A549 treated with Hydrocortisone at 1 μM for 4 hours (cell line): ENCODE results near the gene OXLD1. TPM values are rescaled to one million over a fixed set of nuclear protein-coding genes. Genes with fewer than 3 reads are reported as not detected.

ENCODE experiments used
- total RNA-seq: library from RNA; stranded (reverse); fragments of 200-300 nt; extraction: Qiagen RNA extraction; gene quantifications from 5 replicates; pipeline ENCODE4 v1.2.3, GENCODE V29; 2022

Gene OXLD1
- total RNA-seq = 35.7 to 66.2 TPM (median 58.0 TPM) in 5 replicates

DNA sequence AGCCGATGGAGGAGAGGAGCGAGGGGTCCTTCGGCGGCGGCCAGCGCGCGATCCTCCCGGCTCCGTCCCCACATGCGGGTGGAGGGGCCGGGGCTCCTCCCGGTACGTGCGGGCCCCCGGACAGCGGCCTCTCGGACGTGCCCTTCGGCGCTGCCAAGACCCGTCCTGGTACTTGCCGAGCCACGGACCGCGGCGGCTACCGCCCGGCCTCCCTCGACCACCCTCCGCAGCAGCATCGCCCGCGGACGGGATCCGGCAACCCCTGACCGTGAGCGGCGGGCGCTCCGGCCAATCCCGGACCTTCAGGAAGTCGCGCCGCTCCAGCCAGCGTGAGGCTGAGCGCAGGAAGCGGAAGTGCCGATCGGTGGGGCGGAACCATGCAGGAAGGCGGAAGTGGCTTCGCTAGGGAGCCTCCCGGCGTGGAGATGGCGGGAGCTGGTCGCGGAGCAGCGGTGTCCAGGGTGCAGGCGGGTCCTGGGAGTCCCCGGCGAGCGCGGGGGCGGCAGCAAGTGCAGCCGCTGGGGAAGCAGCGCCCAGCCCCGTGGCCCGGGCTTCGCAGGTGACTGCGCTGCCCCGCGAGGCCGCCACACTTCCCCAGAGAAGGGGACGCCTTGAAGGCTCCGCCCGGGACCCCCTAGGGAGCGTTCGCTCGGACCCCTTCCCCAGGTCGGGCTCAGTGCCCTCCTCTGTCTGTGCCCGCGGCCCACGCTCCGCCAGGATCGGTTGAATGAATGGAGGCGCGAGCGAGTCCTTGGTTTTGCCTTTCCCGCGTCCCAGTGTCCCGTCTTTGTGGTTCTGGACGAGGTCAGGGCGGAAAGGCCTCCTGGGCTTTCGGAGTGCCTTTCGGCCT, at the start of gene OXLD1, which contains the start of gene CCDC137:
Gene OXLD1, minus strand, starts transcription at position 264 of the 850 bp plus-strand sequence. Its CDS starts 28 bp downstream, at position 236.
Gene CCDC137, plus strand, starts transcription at position 396 of the 850 bp plus-strand sequence. Its CDS starts 30 bp downstream, at position 426.

DNA sequence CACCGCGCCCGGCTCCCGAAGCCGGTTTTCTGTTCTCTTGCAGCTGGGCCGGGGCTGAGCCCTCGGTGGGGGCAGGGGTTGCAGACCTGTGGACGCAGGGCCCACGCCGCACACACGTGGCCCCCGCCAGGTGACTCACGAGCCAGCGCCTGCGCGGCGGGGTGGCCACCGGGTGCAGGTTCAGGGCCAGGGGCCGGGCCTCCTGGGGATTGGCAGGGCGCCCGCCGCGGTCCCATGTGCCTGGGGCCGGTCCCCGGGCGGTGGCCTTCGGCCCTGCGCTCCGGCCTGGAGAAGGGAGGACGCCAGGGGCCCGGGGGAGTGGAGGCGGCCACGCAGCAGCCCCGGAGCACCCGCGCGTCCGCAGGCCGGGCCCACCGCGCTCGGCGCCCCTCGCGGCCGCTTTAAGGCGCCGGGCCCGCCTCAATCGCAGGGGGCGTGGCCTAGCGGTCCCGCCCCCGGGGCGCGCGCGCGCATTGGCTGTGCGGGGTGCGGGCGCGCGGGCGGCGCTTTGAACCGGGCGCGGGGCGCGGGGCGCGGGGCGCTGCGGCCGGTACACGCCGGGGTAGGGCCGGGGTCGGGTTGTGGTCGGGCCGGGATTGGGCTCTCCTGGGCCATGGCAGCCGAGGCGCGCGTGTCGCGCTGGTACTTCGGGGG, 45.5 kb upstream of the OXLD1 start, which contains the start of gene SLC25A10:
Gene SLC25A10, plus strand, starts transcription at position 471 of the 654 bp plus-strand sequence. Its CDS starts 143 bp downstream, at position 614.

DNA sequence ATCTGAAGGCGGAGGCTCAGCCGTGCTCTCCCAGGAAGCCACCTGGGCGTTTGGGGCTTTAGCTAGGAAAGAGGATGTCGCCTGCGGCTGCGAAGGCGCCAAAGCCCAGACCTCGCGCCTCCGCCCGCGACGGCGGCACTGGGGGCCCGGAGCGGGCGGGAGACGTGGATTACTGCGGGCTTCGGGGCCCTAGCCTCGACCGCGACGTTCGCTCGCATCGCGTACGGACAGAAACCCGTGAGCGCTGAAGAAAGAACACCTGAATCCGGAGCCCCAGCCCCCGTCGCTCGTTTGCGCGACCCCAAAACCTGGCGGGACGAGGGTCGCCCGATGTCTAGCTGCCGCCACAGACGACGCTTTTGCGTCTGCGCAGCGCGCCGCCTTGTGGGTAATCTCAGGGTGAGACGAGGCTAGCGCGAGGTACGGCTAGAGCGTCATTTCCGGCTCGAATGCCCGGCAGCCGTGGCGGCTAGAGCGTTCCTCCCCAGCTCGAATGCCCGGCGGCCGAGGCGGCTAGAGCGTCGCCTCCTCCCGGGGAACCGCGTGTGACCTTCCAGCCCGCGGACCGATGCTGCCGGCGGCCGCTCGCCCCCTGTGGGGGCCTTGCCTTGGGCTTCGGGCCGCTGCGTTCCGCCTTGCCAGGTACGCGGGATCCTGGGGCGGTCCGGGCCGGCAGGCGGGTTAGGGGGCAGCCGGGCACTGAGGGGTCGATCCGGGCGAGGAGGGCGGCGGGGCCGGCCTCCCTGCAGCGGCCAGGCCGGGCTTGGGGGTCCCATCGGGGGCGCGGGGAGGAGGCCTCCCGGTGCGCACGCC, 36.7 kb upstream of the OXLD1 start, which contains the start of gene MRPL12:
Gene MRPL12, plus strand, starts transcription at position 434 of the 813 bp plus-strand sequence. Its CDS starts 135 bp downstream, at position 569.

DNA sequence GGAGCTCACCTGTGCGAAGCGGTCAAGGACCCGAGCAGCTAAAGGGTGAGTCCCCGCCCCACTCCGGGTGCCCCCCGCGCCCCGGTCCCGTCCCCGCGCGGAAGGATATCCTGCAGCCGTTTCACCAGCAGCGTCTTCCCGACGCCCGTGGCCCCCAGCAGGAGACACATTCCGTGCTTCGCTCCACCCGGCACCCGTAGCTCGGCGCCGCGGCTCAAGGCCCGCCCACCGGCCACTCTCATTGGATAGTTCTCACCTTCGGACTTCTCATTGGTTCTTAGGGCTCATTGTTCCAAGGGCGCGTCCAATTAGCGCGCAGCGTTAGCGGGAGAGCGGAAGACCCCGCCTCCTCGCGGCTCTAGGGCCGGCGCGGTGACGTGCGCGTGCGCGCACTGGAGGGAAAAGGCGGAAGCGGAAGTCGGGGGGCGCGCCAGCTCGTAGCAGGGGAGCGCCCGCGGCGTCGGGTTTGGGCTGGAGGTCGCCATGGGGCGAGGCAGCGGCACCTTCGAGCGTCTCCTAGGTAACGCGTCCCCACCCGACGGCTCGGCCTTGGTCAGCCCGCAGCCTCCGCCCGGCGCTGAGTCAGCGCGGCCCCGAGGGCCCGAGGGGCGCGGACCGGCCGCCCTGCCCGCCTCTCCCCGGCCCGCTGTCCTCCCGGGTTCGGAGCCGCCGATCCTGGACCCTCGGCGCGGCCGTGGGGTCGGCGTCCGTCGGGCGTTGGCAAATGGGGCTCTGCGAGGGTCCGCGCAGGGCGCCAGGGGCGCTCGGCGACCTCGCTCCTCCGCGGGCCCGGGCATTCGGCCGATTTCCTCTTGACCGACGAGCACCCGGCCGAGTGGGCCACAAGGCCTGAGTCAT, 17.4 kb upstream of the OXLD1 start, which contains the start of the genes ARL16 and HGS:
Gene ARL16, minus strand, starts transcription at position 214 of the 858 bp plus-strand sequence. Its CDS starts 44 bp downstream, at position 170.
Gene HGS, plus strand, starts transcription at position 428 of the 858 bp plus-strand sequence. Its CDS starts 56 bp downstream, at position 484.

DNA sequence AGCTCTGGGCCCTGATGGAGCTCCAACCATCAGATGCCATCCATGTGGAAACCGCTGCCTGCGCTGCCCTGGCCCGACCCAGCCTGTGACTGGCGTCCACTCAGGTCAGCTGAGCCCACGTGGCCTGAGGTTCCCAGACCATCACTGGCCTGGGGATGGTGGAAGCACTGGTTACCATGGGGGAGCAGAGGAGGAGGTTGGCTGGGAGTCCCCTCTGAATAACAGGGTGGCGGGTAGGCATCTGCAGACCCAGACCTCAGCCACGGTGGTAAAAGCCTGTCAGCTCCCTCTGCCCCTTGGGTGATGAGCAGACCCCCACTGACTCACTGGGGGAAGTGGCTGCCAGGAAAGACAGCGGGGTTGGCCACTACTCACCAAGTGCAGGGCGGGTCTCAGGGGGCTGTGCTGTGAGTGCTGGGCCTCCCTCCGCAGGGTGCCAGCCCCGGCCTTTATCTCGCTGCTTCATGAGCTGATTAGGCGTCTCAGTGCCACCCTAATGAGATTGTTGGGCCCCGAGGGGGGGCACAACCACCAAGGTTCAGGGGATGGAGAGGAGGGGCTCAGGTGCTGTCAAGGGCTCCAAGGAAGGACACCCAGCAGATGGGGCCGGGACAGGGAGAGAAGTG, 10.2 kb downstream of the OXLD1 start, which contains the start of gene PDE6G:
Gene PDE6G, minus strand, starts transcription at position 425 of the 626 bp plus-strand sequence. CDS start 3,237 bp downstream, outside the sequence.

DNA sequence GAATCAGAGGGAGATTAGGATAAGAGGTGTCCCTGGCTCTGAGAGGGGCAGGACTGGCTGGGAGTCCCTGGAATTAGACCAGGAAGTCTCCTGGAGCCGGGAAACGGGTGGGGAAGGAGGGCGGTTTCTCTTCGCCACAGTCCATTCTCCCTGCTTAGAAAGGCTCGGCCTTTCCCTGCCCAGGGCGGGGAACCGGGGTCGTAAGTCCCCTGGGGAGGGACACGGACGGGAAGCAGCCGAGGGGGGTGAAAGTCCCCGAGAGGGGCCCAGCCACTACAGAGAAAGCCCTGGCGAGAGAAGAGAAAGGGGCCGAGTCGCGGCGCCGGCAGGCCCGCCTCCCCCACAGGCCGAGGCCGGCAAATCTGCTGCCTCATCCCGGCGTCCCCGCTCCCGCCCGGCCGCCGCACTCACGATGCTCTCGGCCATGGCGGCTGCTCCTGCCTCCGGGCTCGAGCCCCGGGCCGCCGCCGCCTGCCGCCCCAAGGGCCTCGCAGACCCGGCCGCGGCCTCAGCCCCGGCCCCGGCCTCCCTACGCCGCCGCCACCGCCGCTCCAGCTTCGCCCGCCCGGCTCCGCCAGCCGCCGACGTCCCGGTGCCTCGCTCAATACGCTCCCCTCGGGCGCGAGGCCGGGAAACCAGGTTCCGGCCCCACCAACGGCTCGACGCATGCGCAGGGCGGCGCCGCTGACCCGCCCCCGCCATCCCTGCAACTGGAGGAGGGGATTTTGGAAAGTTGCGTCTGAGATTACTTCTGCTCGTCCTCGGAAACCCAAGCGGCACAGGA, 29.7 kb downstream of the OXLD1 start, which contains the start of the genes NPLOC4 and TSPAN10:
Gene NPLOC4, minus strand, starts transcription at position 608 of the 784 bp plus-strand sequence. Its CDS starts 182 bp downstream, at position 426.
Gene TSPAN10, plus strand, starts transcription at position 692 of the 784 bp plus-strand sequence. CDS start 5,217 bp downstream, outside the sequence.

Other genes with a start within 250 kb of the OXLD1 start
- gene ACTG1, start 153.8 kb downstream of the OXLD1 start, total RNA-seq = 4,687 to 7,414 TPM (median 5,361 TPM) in 5 replicates
- 1.0 to 1.5 TPM (median 1.1 TPM) in 5 replicates for gene FSCN2, start 138.2 kb downstream of the OXLD1 start, total RNA-seq
- 23.3 to 27.5 TPM (median 24.3 TPM) in 5 replicates for gene FAAP100, start 114.3 kb downstream of the OXLD1 start, total RNA-seq
- 92.6 to 101 TPM (median 93.6 TPM) in 5 replicates for gene NPLOC4, start 29.5 kb downstream of the OXLD1 start, total RNA-seq
- 4.4 to 5.6 TPM (median 4.8 TPM) in 5 replicates for gene TSPAN10, start 29.4 kb downstream of the OXLD1 start, total RNA-seq
- gene PDE6G, start 10.1 kb downstream of the OXLD1 start, total RNA-seq = 1.2 to 3.1 TPM (median 2.5 TPM) in 5 replicates
- gene CCDC137, start 132 bp upstream of the OXLD1 start, total RNA-seq = 59.6 to 70.3 TPM (median 61.4 TPM) in 5 replicates
- 46.1 to 52.5 TPM (median 49.2 TPM) in 5 replicates for gene ARL16, start 17.2 kb upstream of the OXLD1 start, total RNA-seq
- gene HGS, start 17.4 kb upstream of the OXLD1 start, total RNA-seq = 146 to 202 TPM (median 189 TPM) in 5 replicates
- 207 to 319 TPM (median 292 TPM) in 5 replicates for gene MRPL12, start 36.8 kb upstream of the OXLD1 start, total RNA-seq
- 31.5 to 44.9 TPM (median 40.7 TPM) in 5 replicates for gene SLC25A10, start 45.7 kb upstream of the OXLD1 start, total RNA-seq
- 0.08 to 0.47 TPM (median 0.30 TPM) in 5 replicates for gene GCGR, start 137.5 kb upstream of the OXLD1 start, total RNA-seq
- 82.0 to 105 TPM (median 93.6 TPM) in 5 replicates for gene MCRIP1, start 166.7 kb upstream of the OXLD1 start, total RNA-seq
- gene PPP1R27, start 168.4 kb upstream of the OXLD1 start, total RNA-seq = 0.15 to 0.39 TPM (median 0.22 TPM) in 4 of 5 replicates, not detected in the other
- 666 to 810 TPM (median 679 TPM) in 5 replicates for gene P4HB, start 193.9 kb upstream of the OXLD1 start, total RNA-seq
- gene ARHGDIA, start 204.7 kb upstream of the OXLD1 start, total RNA-seq = 561 to 665 TPM (median 634 TPM) in 5 replicates
- 171 to 247 TPM (median 233 TPM) in 5 replicates for gene ALYREF, start 225.0 kb upstream of the OXLD1 start, total RNA-seq
- 179 to 295 TPM (median 289 TPM) in 5 replicates for gene ANAPC11, start 225.1 kb upstream of the OXLD1 start, total RNA-seq
- 0.36 to 0.59 TPM (median 0.53 TPM) in 5 replicates for gene NPB, start 235.6 kb upstream of the OXLD1 start, total RNA-seq
- 14.4 to 17.4 TPM (median 16.9 TPM) in 5 replicates for gene PCYT2, start 244.8 kb upstream of the OXLD1 start, total RNA-seq